GM12873 (cell line): ENCODE data around the gene FER1L5.

Source experiments
- CTCF ChIP-seq: IDR thresholded peaks from 2 replicates; pipeline ENCODE4 v1.5.1; 2012; ENCODE audit warnings: low read depth, mild to moderate bottlenecking, moderate library complexity, low read length, control low read depth; ENCODE audit not compliant: insufficient read depth; ENCODE audit errors: missing control alignments

Gene FER1L5

GRCh38 chr2:96637385-96638143 lies 5.0 kb upstream of the FER1L5 start:
- TF ChIP-seq CTCF: no peak

GRCh38 chr2:96638144-96639121 lies 4.1 kb upstream of the FER1L5 start, which contains the start of gene KANSL3:
KANSL3 (minus strand) TSS chr2:96638312; CDS start chr2:96637135, 1,177 bp downstream.
- TF ChIP-seq CTCF: no peak

- no peak for TF ChIP-seq CTCF
Measured at GRCh38 chr2:96647681-96648080, 5.1 kb downstream of the FER1L5 start.

- TF ChIP-seq CTCF: no peak
Measured at GRCh38 chr2:96648306-96648930, 5.9 kb downstream of the FER1L5 start.

- TF ChIP-seq CTCF: no peak
Measured at GRCh38 chr2:96649342-96649741, 6.8 kb downstream of the FER1L5 start.

- TF ChIP-seq CTCF: no peak
Measured at GRCh38 chr2:96651793-96652192, 9.2 kb downstream of the FER1L5 start.

- TF ChIP-seq CTCF: no peak
Measured at GRCh38 chr2:96655526-96655925, 13.0 kb downstream of the FER1L5 start.
